IPS-18c (cell line): ENCODE results near the gene COL4A3.

Source experiments
- H3K4me3 ChIP-seq: 2 replicates; pipeline ENCODE4 v1.7.0; 2013; ENCODE audit warnings: low read depth, mild to moderate bottlenecking, low read length, moderate library complexity; ENCODE audit not compliant: insufficient read depth
- H3K9me3 ChIP-seq: one replicate; pipeline ENCODE4 v1.6.1; 2013; ENCODE audit warnings: mild to moderate bottlenecking, low read length, moderate library complexity; ENCODE audit not compliant: control insufficient read depth, insufficient read depth

COL4A3 gene

GRCh38 chr2:227344231-227344630 is 179.8 kb downstream of the COL4A3 start:
- no peak overlapping the region for H3K4me3 ChIP-seq
- no peaks in the 10 kb centered on the region for H3K9me3 ChIP-seq

- no peaks in the 10 kb centered on the region for H3K9me3 ChIP-seq
- H3K4me3 ChIP-seq, result no peak overlapping the region
These were observed 182.7 kb downstream of the COL4A3 start for GRCh38 chr2:227347117-227347516.

GRCh38 chr2:227348324-227348723 is 183.9 kb downstream of the COL4A3 start:
- Histone ChIP-seq H3K4me3 (no peak overlapping the region), H3K9me3 (no peaks in the 10 kb centered on the region)

DNA sequence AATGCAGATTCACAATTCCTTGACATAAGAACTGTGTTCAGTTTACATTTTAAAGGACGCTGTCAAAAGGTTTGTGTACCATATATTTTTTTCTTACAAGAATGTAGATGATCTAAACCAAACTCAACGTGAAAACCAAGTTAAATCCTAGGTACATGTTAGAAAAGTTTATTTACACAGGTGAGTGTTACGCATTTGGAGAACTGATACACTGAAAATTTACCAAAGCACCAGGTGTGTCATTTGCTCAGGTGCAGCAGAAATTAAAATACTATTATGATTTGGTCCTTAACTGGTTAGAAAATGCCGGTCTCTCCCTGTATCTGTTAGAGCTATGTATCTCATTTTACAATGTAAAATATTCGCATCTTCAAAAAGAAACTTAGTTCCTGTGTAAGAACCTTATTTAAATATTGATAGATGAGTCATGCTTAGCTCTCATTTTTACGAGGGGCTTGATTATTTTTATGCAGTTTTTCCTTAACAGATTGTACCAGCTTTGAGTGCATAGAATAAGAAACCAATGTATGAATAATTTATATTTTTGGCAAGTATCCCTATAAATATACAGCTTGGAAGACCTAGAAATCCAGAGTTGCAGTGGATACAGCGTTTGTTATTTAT is 185.7 kb downstream of the COL4A3 start:
- H3K4me3 ChIP-seq, result no peak overlapping the region
- H3K9me3 ChIP-seq, result no peaks in the 10 kb centered on the region

GRCh38 chr2:227351639-227352038 is 187.2 kb downstream of the COL4A3 start:
- Histone ChIP-seq H3K4me3 (no peak overlapping the region), H3K9me3 (no peaks in the 10 kb centered on the region)

GRCh38 chr2:227360351-227360750 is 195.9 kb downstream of the COL4A3 start:
- Histone ChIP-seq H3K4me3 (no peak overlapping the region), H3K9me3 (no peaks in the 10 kb centered on the region)

- H3K9me3 ChIP-seq, result no peaks in the 10 kb centered on the region
- no peak overlapping the region for H3K4me3 ChIP-seq
These were observed 199.3 kb downstream of the COL4A3 start for GRCh38 chr2:227363756-227364155.
